Gastroesophageal sphincter (tissue), 3 donors: ENCODE results near the gene IL16.

Experiments used
- CTCF ChIP-seq, 4 experiments: fragments of 200-600 bp in 2 of 4; fragments of 450-650 bp in 2 of 4; sonication (generic) in 1 of 4; IDR thresholded peaks; one replicate each; pipeline ENCODE4 v1.5.1; 2017 to 2019; ENCODE audit warnings: antibody characterized with exemption in 4 of 4, mild to moderate bottlenecking in 2 of 4, moderate library complexity in 2 of 4
- EP300 ChIP-seq: sonication (generic); formaldehyde crosslinking; IDR thresholded peaks from one replicate; pipeline ENCODE4 v1.6.1; 2017; ENCODE audit warnings: antibody characterized with exemption, mild to moderate bottlenecking
- POLR2A ChIP-seq, 2 donors: fragments of 450-650 bp; IDR thresholded peaks; one replicate each; pipeline ENCODE4 v1.6.1; 2017; ENCODE audit warnings: antibody characterized with exemption in 2 of 2, mild to moderate bottlenecking in 2 of 2, moderate library complexity in 1 of 2
- POLR2AphosphoS5 ChIP-seq: sonication (generic); formaldehyde crosslinking; IDR thresholded peaks from one replicate; pipeline ENCODE4 v1.6.1; 2017; ENCODE audit warnings: antibody characterized with exemption

GRCh38 chr15:81356252-81356651 is 159.6 kb downstream of the IL16 start:
- TF ChIP-seq POLR2A (IDR thresholded peaks at IDR 0.05) (no peak), POLR2AphosphoS5 (no peak), CTCF (IDR thresholded peaks at IDR 0.05) (no peak), EP300 (no peak)
